Measurements from ENCODE around the gene BTBD16. TPM values are rescaled to one million over a fixed set of nuclear protein-coding genes. Genes with fewer than 3 reads are reported as not detected.

Gene BTBD16
- 0.51 and 1.3 TPM in 2 replicates for total RNA-seq

DNA sequence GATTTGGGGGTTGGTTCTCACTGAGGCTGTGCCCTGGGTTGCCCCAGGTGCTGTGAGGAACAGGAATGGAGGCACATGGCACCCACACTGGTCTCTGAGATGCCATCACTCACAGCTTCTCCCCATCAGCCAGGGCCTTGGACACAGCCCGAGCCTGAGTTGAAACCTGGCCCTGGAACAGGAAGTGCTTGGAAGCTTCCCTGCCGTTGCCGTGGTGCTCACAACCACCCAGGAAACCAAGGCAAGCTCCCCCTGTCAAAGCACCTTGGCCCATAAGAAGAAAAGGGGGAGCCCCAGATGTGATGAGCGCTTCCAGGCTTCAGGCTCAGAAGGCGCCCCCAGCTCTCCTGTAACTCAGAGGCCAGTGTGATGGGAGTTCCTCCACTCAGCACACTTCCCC, at the start of gene BTBD16:
TSS of gene BTBD16 (plus strand) at position 221 of the 400 bp plus-strand sequence. CDS start 3,786 bp downstream, outside the sequence.
- TF ChIP-seq, protein P1, sequence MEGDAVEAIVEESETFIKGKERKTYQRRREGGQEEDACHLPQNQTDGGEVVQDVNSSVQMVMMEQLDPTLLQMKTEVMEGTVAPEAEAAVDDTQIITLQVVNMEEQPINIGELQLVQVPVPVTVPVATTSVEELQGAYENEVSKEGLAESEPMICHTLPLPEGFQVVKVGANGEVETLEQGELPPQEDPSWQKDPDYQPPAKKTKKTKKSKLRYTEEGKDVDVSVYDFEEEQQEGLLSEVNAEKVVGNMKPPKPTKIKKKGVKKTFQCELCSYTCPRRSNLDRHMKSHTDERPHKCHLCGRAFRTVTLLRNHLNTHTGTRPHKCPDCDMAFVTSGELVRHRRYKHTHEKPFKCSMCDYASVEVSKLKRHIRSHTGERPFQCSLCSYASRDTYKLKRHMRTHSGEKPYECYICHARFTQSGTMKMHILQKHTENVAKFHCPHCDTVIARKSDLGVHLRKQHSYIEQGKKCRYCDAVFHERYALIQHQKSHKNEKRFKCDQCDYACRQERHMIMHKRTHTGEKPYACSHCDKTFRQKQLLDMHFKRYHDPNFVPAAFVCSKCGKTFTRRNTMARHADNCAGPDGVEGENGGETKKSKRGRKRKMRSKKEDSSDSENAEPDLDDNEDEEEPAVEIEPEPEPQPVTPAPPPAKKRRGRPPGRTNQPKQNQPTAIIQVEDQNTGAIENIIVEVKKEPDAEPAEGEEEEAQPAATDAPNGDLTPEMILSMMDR (conservative IDR thresholded peaks at IDR 0.05; ENCODE audit: low read depth, low read length), result no peak
- no peak for DNase-seq (ENCODE audit: low read depth)
- H3K4me3 ChIP-seq (ENCODE audit: low read depth, low read length), result no peak within 1 kb of the TSS

DNA sequence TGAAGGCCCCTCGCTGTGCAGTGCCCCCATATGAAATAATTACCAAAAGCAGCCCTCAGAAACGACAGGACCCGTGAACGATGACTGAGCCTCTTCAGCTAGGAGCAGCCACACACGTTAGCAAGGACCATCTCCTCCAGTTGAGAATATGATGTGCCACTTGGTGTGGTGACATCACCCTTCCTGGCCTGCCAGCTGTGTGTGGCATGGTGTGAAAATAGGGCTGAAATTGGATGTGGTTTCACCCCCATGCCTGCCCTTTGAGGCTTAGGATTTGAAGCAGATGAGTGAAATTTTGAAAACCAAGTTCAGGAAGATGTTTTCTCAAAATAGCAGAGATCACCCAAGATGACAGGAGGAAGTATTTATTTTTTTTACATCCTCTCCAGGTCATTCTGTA, 49.1 kb upstream of the BTBD16 start:
- TF ChIP-seq, protein P1 (conservative IDR thresholded peaks at IDR 0.05; ENCODE audit: low read depth, low read length), result no peak
- DNase-seq (ENCODE audit: low read depth), result no peak
- no peak overlapping the region for H3K4me3 ChIP-seq (ENCODE audit: low read depth, low read length)

DNA sequence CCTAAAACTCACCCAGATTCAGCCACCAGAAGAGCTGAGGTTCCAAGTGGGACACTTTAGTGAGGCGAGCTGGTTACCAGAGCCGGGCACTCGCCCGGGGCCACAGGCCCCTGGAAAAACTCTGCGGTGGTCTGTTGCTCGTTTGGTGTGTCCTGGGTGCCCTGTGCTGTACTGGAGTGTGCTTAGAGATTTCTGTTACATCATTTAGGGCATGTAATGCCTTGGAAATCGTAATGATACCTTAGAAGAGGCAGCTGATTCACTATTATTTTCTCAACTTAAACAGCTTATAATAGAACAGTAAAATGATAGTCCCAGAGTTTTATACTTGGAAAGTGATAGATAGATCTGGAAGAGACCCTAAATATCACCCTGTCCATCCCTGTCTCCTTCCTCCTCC, 48.5 kb upstream of the BTBD16 start:
- no peak for DNase-seq (ENCODE audit: low read depth)
- TF ChIP-seq, protein P1 (conservative IDR thresholded peaks at IDR 0.05; ENCODE audit: low read depth, low read length), result no peak
- no peak overlapping the region for H3K4me3 ChIP-seq (ENCODE audit: low read depth, low read length)

DNA sequence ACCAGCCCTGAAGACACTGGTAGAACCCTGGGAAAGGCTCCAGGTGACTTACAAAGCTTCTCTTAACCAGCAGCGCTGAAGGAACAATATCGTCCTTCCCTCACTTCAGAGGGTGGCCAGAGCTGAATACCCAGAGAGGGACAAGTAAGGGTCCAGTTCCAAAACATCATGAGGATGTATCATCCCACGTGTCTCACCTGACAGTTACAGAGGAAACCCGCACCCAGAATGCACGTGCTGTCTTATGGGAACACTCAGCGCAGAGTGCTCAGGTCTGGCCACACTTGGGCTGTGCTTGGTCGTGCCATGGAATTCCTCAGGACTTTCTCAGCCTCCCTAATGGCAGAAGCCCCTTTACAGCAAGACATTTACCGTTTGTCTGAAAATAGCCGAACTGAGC, 46.9 kb upstream of the BTBD16 start:
- TF ChIP-seq, protein P1 (conservative IDR thresholded peaks at IDR 0.05; ENCODE audit: low read depth, low read length), result no peak
- DNase-seq (ENCODE audit: low read depth), result no peak
- H3K4me3 ChIP-seq (ENCODE audit: low read depth, low read length), result no peak overlapping the region

DNA sequence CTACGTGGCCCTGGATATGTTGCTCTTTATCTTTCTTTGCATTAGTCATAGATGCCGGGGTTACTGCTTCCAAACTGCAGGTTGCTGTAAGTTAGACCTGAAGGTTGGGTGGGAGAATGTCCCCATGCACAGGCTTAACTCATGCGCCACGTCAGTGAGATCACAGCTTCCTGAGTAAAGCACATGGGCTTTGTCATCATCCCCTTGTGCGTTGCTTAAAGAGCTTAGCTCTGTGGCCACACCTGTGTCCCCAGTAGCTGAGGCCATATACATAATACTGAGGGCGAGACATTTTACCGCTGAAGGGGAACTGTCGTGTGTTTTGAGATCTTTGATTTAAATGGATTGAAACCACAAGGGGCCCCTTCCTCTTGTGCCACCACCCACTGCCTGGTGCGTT, 45.8 kb upstream of the BTBD16 start:
- TF ChIP-seq, protein P1 (conservative IDR thresholded peaks at IDR 0.05; ENCODE audit: low read depth, low read length), result no peak
- DNase-seq (ENCODE audit: low read depth), result no peak

DNA sequence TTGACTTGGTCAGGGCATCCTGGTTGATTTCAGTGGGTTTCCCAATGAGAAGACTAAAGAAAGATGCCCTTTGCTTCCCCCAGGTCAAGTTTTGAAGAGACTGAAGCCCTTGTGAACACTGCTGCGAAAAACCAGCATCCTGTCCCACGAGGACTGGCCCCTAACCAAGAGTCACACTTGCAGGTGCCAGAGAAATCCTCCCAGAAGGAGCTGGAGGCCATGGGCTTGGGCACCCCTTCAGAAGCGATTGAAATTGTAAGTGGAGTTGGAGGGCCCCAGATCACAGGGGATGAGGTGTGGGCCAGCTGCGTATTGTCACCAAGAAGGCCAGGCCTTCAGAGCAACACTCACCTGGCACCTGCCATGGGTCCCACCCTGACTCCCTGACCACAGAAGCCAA, 43.3 kb upstream of the BTBD16 start:
- no peak for DNase-seq (ENCODE audit: low read depth)
- TF ChIP-seq, protein P1 (conservative IDR thresholded peaks at IDR 0.05; ENCODE audit: low read depth, low read length), result no peak

More for the DNA sequence above, 45.8 kb upstream of the BTBD16 start:
- H3K4me3 ChIP-seq (ENCODE audit: low read depth, low read length), result no peak overlapping the region

DNA sequence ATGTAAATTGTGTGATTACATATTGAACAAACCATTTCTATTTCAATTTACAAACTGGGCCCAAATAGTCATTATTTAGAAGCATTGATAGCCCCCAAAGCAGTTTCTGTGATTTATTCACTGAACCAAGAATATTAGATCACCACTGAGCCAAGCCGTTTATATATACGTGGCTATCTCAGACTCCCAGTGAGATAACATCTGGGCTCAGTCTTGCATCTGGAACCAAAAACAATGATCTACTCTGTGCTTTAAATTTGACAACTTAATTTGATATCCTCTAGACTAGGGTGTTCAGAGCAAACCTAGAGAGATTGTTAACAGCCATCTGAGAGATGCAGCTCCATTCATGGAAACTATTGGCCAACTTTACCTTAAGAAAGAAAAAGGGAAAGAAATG, 41.4 kb upstream of the BTBD16 start:
- TF ChIP-seq, protein P1 (conservative IDR thresholded peaks at IDR 0.05; ENCODE audit: low read depth, low read length), result no peak
- no peak for DNase-seq (ENCODE audit: low read depth)
- no peak overlapping the region for H3K4me3 ChIP-seq (ENCODE audit: low read depth, low read length)

More for the DNA sequence above, 43.3 kb upstream of the BTBD16 start:
- H3K4me3 ChIP-seq (ENCODE audit: low read depth, low read length), result no peak overlapping the region
